CD4-positive, alpha-beta T cell treated with Interleukin-6 for 4 hours (primary cell): ENCODE results near the gene C10orf53.

ENCODE experiments used
- DNase-seq: peaks from one replicate; pipeline ENCODE4 v3.0.0-alpha.2; 2020; ENCODE audit warnings: mixed read lengths

C10orf53 gene, protein sequence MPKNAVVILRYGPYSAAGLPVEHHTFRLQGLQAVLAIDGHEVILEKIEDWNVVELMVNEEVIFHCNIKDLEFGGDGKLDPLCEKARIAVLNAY

DNA sequence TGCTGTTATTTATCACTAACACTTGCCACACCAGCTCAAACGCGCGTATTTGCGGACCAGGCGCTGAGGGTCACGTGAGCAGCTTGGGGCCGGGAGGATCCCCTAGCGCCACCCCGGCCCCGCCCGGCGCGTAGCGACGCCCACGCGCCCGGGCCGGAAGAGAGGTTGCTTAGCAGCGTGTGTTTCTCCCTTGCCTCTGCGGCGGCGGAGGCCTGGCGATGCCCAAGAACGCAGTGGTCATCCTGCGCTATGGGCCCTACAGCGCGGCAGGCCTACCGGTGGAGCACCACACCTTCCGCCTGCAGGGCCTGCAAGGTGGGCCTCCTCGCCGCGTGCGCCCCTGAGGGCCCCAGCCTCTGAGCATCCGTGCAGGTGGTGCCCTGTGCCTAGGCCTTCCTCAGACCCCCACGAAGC, at the start of gene C10orf53:
Gene C10orf53 (plus strand): TSS at position 172 of the 414 bp plus-strand sequence. CDS start 47 bp downstream, at position 219.
- no peak for DNase-seq

DNA sequence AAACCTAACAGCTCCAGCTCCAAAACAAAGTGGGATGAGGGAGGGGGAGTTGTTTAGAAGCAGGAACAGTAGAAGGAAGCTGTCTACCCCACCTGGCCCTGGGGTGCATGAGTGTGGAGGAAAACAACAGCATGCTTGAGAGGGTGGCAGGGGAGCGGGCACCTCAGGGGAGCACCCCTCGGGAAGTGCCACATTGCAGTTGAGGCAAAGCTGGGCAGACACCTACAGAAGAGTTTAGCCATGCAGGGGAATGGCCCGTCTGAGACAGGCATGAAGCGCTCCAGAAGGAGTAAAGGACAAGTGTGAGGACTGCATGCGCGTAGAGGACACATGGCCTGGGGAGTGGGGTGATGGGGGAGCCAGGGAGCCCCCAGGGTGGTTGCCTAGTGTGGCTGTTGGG, 47.5 kb upstream of the C10orf53 start:
- DNase-seq = no peak

DNA sequence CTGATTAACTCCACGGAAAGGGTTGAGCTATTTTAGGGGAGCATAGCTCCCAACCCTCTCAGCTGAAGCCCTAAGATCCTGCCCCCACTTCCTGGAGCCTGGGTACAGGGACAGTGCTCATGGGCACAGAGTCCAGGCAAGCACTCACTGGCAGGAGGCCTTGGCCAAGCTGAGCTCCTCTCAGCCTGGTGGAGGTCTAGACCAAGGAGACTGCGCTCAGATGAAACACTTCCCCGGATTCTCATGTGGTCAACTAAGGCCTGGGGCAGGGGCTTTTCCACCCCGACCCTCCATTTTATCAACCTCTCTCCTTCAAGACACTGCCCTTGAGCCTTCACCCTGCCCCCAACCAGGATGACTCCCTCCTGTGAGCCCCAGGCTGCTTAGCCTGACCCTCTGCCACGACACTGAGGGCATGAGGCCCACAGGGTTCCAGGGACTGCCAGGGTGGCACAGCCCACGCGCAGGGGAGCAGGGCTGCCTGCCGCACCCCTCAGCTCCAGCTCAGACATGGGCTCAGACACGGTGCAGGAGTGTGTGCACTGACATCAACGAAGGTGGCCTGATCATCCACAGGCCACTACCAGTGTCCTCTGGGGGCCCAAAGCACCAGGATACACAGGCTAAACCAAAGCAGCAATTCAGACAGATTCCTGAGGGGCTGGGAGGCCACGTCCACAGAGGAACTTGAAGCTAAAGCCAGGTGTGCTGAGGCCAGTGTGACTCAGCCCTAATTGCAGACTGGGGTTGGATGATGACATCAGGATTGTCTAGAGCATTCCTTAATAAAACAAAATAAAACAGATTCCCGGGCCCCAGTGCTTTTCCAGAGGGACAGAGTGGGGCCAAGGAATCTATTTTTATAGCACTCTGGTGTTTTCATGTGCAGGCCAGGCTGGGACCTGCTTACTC, 46.8 kb upstream of the C10orf53 start:
- no peak for DNase-seq

DNA sequence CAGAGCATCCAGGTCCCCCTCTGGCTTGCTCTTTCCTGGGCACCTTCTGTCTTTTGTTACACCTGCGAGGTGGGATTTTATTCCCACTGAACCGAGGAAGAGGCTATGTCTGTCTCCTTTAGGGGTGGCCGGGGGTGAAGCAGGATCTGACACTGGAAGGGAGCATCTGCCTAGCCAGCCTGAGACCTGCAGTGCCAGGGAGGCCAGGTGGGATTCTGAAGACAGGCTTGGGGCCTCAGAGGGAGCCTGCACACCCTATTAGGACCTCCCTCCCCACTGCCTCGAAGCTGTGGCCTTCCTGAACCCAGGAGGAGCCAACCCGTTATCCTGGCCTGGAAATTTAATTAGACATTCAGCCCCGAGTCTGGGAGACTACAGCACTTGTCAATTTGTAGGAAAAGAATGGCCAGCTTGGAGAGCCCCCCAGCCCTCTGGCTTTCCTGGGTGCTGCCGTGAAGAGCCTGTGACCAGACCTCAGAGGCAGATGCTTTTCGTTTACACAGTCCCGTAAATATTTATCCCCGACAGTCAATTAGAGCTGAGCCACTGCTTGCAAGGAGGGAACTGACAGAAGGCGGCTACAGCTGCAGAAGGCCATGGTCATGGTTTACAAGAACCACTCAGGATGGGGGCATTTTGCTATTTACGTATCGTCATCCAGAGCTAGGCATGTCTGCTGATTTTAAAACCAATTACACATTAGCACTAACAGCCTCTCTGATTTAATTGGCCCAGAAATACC, 46.0 kb upstream of the C10orf53 start:
- DNase-seq = no peak

DNA sequence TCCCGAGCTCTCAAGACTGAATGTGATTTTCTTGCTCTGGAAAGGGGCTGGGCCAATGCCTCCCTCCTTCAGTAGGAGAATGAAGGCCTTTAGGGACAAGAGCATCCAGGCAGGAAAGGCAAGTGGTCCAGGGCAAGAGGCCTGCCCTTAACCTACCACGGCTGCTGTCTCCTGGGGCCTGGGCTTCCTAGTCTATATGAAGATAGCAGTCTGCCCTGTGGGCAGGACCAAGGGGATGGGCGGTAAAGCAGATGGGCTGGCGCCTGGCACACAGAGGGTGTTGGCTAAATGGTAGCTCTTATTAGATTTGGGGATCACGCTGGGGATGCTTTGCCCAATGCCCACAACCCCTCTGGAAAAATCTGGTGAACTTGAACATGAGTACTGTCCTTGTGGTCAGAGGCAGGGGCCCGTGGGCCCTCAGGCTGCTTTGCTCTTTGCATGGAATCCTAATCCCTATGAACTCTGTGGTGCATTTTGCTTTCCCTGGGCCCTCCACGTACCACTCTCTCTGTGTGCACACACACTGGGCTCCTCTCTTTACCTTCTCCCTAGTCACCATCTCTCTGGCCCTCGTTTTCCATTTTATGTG, 45.3 kb upstream of the C10orf53 start:
- no peak for DNase-seq

DNA sequence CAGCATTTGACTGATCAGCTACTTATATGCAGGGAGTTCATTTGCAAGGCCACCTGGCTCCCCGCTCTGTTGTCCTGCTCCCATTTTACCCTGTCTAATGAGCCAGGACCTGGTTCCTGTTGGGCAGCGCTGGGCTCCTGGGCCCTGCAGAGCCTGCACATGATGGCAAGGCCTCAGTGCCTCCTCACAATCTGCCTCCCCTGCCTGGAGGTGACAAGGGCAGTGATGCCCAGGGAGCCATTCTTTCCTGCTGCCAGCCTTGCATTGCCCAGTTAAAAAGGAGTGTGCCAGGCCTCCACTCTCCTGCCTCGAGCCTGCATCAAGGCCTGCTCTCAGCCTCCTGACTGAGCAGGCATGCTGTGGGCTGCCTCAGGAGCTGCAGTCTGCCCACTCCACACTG, 37.1 kb upstream of the C10orf53 start:
- no peak for DNase-seq

DNA sequence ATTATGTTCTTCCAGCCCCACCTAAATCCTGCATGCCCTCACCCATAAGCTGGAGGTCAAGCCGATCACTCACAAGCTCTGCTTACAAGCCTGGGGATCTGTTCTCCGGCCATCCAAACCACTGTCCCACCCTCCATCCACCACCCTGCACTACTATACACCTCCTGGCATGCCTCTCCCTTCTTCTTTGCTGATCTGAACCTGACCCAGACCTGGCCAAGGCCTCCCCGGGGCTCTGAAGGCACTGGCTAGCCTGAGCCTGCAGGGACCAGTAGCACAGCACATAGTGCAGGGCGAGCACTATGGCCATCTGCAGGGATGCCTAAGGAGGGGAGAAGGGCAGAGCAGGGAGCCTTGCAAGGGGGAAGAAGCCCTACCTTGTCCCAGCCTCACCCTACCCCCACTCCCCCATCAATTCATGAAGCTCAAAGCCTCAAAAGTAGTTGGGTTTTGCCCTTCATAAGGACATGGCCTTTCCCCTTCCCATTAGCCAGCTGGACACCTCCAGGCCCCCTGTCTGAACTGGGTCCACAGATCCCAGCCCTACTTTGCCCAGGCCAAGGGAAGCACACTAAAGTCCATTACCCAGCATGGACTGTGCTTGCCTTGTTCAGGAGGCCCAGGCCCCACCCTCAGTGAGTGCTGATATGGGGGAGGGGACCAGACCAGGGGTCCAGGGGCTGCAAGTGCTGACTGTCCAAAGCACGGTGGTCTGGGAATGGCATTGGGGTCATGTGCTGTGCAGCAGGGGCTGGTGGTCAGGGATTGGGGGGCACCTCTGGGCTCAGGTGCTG, 36.0 kb upstream of the C10orf53 start:
- DNase-seq = no peak

DNA sequence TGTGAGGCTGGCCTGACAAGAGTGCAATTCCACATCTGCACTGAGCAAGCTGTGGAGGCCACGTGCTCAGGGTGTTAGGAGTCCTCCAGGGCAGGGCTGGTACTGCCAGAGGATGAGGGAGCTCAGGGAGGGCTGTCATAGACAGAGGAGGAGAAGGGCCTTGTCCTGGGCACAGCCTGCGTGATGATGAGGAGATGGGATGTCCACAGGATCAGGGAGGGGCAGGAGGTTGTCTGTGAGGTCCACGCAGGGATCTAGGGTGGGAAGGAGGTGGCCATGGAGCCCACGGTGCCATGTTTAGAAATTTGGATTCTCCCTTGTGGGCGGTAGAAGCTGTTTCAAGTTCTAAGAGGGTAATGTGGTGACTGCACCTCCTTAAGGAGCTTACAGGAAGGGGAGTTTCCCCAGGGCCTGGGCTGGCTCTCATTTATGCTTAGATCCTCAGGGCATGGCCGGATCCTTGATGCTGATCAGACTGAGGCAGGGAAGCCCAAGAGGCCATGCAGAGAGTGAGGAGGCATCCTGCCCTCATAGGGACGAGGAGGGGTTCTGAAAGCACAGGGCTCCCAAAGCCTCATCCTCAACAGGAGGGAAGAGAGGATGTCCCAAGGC, 35.3 kb upstream of the C10orf53 start:
- no peak for DNase-seq

DNA sequence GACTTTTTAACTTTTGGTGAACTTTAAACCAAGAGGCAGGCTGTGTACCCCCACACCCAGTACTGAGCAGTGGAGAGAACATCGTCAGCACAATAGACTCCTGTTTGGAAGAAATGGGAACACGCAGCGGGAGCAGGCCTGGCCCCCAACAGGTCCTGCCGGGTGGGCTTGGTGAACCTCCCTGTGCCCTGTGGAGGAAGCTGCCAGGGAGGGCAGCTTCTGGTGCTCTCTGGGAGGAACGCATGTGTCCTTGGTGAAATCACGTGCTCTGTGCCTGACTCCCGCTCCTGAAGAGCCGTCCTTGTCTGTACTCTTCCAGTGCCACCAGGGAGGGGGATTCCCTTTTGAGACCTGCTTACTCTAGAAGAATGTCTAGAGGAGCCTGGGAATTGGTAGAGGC, 34.0 kb upstream of the C10orf53 start:
- DNase-seq = no peak

DNA sequence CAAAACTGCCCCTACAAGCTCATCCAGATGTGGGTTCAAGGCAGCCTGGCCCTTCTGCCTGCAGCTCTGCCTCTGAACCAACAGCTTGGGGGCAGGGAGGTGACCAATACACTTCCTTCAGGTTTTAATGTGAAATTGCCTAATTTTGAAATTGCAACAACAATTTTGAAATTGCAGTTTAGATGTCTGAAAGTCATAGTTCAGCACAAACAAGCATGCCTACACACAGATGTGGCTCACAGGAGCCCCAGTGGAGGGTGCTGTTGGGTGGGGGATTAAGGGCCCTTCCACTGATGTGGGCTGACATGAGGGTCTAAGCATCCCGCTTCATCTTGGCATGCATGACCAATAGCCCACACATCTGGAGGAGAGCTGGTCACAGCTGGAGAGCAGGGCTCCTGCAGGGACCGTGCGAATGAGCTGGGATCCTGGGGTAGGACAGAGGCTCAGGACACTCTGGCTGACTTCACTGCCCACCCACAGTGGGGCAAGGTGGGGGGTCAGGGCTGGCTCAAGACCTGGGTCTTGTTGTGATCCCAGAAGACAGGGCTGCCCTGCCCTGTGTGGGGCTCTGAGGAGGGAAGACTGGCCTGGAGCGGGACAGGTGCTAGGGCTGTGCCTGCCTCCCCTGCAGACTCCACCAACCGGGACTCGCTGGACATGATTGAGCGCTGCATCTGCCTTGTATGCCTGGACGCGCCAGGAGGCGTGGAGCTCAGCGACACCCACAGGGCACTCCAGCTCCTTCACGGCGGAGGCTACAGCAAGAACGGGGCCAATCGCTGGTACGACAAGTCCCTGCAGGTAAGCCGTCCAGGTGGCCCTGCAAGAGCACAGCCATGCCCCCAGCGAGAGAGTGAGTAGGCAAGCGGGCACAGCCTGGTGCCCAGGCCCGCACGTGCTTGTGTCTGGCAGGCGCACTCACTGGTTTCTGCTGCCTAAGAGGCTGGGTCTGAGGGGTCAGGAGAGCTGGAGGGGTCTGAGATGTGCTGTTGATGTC, 33.3 kb upstream of the C10orf53 start:
- DNase-seq = no peak

DNA sequence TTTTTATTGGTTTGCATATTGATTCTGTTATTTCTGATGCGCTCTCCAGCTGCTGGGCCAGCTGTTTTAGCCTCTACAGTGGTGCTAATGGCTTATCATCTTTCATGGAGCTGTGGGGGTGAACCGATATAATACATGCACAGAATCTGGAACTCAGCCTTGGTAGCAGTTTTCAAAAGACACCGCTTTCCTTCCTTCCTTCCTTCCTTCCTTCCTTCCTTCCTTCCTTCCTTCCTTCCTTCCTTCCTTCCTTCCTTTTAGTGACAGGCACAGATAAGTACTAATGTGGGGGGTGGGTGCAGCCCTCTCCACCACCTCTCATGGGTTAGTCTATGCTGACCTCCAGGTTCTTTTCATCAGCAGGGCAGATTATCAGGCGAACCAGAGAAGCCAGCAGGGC, 31.9 kb upstream of the C10orf53 start:
- no peak for DNase-seq

DNA sequence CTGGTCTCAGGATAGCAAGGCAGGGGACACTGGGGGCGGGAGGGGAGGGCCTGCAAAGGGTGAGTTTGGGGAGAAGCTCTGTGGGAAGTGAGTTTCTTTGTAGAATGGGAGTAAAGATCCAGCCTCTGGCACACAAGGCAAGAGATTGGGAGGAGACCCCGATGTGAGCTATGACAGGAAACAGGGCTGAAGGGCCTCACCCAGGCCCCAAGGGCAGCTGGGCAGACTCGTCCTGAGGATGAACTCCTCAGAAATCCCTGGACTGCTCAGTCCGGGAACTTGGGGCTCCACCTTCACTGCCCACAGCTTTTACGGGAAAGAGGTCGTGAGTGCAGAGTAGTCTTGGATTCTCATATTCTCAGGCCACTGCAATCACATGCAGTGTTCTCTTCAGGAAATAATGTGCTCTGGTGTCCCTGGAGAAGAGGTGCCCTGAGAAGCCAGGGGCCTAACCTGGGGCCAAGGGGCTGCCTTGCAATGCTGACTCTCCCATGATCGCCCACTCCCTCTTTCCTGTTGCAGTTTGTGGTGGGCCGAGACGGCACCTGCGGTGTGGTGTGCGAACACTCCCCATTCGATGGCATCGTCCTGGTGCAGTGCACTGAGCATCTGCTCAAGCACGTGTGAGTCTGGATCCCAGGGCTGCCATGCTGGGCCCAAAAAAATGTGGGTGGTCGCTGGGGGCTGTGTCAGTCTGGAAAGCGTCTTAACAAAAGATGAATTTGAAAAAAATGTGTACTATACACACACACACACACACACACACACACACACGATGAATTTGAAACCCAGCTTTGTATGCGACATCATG, 31.3 kb upstream of the C10orf53 start:
- DNase-seq = no peak

DNA sequence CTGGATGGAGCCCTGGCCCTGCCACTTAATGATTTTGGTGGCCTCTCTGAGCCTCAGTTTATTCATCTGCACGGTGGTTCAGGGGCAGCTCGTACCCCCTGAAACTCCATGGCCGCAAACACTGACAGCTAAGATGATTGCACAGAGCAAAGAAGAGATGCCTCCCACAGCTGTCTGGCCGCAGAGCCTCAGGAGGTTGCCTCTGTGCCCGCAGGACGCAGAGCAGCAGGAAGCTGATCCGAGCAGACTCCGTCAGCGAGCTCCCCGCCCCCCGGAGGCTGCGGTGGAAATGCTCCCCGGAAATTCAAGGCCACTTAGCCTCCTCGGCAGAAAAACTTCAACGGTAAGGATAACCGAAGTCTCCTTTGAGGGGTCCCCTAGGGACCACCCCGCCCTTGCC, 30.2 kb upstream of the C10orf53 start:
- DNase-seq = no peak

DNA sequence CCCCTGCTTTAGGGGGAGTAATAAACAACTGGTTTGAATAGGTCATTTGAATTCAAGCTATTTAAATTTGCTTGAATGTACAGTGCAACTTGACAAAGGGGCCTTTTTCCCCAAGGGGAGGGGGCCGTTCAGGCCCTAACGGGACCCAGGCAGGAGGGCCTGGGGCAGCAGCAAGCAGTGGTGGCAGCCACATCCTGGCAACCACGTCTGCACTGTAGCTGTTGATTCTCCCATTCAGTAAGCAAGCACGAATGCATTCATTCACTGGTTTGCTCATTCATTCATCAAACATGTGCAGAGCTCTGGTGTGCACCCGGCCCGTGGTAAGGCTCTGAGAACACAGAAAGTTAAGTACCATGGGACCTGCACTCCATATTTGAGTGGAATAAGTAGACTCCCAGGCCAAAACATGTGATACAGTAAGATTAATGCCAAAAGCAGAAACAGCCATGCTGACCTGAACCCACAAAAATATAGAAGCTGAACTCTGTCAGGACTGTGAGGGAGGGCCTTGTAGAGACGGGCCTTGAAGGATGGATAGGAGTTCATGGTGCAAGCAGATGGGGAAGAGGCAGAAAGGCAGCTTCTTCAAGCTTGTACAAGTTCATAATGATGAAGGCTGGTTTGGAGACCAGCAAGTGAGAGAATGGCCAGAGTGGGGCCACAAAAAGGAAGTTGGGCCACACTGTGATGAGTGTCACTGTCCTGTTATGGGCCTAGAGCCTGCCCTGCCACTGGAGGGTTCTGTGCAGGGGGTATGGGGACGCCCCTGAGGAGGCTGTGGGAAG, 29.3 kb upstream of the C10orf53 start:
- DNase-seq = no peak

DNA sequence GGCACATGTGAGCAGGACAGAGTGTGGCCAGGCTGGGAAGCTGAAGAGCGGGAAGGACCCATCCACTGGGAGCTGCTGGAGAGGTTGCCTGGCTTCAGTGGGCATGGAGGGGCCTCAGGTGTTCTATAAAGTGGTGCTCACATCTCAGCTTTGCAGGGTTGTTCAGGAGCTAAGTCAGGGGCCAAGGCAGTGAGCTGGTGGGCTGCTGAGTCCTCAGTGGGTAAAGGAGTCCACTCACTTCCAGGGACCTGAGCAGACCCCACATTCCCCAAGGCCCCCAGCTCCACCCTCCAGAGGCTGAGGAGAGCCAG, 28.8 kb upstream of the C10orf53 start:
- DNase-seq = no peak

DNA sequence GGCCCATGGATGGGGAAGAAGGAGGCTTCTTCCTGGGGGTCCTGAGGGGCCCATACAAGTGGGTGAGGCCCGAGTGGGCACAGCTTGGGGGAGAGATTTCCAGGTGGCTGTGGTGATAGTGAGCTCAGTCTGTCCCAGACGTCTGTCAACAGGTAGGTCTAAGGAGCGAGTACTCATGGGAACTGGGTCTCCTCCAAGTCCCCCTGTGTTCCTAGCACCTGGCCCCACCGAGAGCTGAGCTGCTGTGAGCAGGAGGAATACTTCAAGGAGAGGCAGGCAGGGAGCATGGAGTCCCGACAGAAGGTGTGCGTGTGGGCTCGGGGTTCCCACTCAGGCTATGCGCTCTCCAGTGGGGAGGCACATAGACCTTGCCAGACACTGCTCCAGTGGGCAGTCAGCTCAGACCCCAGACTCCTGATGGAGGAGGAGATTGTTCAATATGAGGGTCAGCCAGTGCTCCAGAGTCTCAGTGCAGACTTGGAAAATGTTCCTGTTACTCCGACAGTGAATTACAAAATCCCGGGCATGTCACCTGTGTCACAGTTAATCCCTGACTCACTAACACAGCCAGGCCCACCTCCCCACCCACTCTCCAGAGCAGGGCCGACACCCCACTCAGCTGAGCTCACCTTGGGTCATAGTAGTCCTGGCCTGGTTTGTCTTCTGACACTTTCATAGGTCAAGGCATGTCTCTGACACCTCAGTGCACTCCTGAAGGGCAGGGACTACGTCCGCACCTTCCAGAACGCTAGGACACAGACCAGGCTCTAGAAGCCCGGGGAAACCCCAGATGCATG, 28.2 kb upstream of the C10orf53 start:
- no peak for DNase-seq

DNA sequence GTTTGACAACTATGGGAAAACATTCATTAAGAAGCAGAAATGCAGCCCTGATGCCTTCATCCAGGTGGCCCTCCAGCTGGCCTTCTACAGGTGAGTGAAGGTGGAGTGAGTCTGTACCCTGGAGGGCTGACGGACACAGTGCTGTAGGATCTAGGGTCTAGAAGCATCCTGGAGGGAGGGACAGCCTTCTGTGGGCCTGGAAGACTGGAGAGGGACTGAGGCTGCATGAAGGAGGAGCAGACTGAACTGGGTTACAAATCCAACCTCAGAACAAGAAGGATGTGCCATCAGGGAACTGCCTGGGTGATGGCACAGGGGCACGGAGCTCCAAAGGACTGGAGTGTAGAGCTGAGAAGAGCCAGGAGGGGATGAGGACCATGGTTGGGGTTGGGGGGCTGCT, 27.5 kb upstream of the C10orf53 start:
- no peak for DNase-seq
